NCI-H128 (cell line): ENCODE results near the gene PPP1R2B.

Source experiments
- DNase-seq: peaks from one replicate; lab custom pipeline; 2025; ENCODE audit not compliant: unreplicated experiment; lab: John Stamatoyannopoulos, UW

The PPP1R2B gene

GRCh38 chr5:156871212-156871611, 21.1 kb downstream of the PPP1R2B start:
- no peak for DNase-seq

DNA sequence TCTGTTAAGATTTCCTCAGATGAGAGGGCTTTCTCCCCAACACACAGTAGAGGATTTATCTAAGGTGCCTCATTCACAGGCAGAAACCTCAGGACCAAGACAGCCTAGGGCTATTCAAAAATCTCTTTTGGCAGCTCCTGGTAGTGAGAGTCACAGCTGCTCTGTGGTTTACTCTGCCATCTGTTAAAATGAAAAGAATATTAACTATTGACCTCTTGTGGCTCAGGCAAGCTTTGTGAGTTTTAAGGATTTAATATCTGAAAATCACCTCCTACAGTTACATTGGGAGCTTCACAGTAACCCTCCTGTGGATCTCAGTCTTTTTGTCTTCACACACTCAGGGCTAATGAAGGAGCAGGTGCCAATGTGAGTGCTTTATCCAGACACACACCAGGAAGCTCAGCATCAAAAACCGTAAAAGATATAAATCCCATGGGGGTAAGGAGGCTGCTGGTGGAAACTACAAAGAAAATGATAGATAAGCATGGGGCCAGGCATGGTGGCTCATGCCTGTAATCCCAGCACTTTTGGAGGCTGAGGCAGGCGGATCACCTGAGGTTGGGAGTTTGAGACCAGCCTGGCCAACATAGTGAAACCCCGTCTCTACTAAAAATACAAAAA, 29.7 kb downstream of the PPP1R2B start:
- peak; percentile 19 for DNase-seq

DNA sequence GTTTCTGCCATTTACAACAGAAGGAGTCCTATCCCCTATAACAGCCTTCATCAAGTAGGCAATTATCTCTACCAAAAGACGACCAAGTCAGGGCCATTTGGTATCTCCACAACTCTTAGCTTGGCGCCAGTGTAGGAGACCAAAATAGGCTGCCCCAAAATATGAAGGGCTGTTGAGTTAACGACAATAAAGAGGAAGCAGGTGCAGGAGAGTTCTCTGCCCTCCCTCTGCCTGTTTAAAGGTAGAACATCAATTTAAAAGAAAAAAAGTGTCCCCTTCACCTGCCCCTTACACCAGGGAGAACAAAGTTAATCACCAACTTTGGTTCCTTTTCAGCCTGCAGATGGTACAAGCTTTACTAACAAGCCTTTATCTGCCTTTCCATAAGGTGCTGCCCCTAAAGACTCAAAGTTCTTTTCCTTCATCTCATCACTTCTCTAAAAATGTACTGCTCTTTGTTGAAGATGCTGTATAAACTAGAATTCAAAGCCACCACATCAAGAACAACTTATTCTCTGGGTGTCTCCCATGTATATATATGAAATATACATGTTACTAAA, 33.3 kb downstream of the PPP1R2B start:
- no peak for DNase-seq

DNA sequence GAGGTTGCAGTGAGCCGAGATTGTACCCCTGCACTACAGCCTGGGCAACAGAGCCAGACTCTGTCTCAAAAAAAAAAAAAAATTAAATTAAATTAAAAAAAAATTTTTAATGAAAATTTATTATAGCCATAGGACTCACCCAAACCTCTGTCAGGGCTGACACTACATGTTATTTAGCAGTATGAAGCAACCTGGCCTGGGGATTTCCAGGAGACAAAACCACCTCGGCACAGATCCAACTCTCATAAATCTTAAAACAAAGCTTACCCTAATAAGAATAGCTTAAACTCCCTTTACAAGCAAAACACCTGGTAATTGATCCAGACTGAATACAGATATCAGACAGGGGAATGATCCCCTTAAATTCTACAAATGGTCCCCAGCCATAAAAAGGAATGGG, 38.4 kb downstream of the PPP1R2B start:
- no peak for DNase-seq

- DNase-seq, result no peak
Measured at GRCh38 chr5:156892223-156892622, 42.1 kb downstream of the PPP1R2B start.

GRCh38 chr5:156892864-156893263, 42.8 kb downstream of the PPP1R2B start:
- no peak for DNase-seq

DNA sequence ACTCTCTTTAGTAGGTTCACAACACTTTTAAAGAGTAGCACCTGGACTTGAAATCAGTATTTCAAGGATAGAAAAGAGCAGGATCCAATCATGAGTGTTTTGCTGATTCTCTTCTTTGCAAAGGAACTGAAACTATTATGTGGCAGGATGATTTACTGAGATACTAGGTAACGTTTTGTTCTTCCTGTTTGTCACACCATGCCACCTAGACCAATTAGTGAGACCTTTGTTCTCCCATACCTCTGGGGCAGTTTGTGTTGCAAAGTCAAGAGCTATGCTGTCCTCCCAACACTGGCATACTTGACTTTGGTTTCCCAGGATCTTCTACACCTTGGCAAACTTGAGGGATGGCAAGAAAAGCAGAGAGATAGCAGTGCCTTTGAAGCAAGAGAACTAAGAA, 43.4 kb downstream of the PPP1R2B start:
- no peak for DNase-seq

DNA sequence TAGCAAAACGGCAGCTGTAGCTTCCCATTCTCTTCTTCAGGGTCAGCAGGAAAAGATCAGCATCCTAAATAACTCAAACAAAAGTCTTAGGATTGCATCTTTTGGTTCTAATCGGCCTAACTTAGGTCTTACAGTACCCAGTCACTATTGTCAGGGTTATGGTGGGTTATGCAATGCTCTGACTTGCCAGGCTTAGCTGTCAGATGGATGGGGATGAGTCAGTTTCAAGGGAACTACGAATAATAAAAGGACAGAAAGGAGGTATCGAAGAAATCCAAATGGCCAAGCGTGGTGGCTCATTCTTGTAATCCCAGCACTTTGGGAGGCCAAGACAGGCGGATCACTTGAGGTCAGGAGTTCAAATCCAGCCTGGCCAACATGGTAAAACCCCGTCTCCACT, 46.5 kb downstream of the PPP1R2B start:
- no peak for DNase-seq
